IMR-90 (cell line): ENCODE measurements around the gene VWCE.

Experiments used
- POLR2A ChIP-seq: IDR thresholded peaks from 2 replicates; pipeline ENCODE4 v1.6.1; 2012; ENCODE audit warnings: mild to moderate bottlenecking, low read depth, low read length
- RAD21 ChIP-seq: IDR thresholded peaks from 2 replicates; pipeline ENCODE4 v1.6.1; 2012; ENCODE audit warnings: low read length, improper control_type of control experiment

GRCh38 chr11:61267437-61267841 lies 27.7 kb downstream of the VWCE start:
- no peak for TF ChIP-seq RAD21
- TF ChIP-seq POLR2A = no peak
